Dermis blood vessel endothelial cell (primary cell): ENCODE data around the gene OR2J3. TPM values are rescaled to one million over a fixed set of nuclear protein-coding genes. Genes with fewer than 3 reads are reported as not detected.
"Not testable (repeated sequence)": the region's sequence is repeated elsewhere in the genome, so short reads cannot be mapped to it uniquely, and the experiment has no call there.

ENCODE experiments used
- DNase-seq: peaks from one replicate; pipeline ENCODE4 v3.0.0; 2010
- total RNA-seq: library from RNA; depleted of rRNA; stranded (reverse); fragments of >200 nt; gene quantifications from 2 replicates; pipeline ENCODE4 v1.2.3, GENCODE V29; 2014

Gene OR2J3
- not detected in 2 replicates for total RNA-seq

DNA sequence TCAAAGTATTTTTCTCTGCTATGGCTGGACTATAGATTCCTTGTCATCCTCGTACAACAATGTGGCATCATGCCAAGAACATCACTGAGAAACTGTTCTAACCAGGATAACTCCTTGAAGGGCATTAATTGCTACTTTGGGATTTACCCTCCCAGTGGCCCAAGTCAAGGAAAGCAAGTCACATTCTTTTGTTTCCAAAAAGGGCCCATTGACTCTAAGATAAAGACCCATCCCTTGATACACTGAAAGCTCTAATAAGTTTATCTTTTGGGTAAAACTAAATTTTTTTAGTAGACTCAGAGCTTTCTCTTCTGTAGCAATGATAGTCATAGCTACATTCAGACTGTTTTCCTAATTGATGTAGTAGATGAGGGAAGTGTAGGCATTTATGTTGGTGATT lies at the start of gene OR2J3:
Gene OR2J3, plus strand, starts transcription at position 301 of the 400 bp plus-strand sequence. CDS start 3,833 bp downstream, outside the sequence.
- no peak for DNase-seq

DNA sequence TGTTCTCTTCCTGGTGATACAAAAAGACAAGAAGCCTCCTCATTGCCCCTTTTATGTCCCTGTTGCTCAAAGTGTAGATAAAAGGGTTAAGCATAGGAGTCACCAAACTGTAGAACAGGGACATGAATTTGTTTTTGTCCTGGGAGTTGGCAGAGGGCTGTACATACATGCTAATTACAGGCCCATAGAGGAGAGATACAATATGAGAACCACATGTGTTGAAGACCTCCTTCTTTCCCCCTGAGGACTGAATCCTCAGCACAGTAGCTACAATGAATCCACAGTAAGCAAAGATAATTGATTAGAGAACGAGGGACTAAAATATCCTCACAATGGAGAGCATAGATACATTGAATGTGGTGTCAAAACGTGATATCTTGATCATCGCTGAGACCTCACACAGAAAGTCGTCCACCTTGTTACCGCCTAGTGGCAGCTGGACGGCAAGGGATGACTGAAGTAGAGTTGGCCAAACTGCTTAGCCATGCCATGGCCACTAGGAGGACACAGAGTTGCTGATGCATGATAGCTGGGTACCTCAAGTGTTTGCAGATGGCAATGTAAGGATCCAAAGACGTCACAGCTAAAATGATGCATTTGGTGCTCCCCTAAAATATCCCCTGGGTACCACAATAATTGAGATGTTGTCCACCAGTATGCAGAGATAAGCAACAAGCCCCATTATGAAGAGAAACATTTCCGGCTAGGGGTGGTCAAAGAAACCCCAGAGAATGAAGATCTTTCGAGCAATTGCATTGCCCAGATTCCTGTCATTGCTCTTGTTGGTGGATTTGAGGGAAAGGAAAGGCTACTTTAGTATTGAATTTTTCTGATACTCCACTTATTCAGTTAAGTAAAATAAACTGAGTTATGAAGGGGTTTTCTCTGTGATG lies 35.8 kb upstream of the OR2J3 start:
- DNase-seq = peak; percentile 48

GRCh38 chr6:29079203-29079602 lies 28.7 kb upstream of the OR2J3 start:
- no peak for DNase-seq

GRCh38 chr6:29081312-29081711 lies 26.5 kb upstream of the OR2J3 start:
- DNase-seq = no peak

DNA sequence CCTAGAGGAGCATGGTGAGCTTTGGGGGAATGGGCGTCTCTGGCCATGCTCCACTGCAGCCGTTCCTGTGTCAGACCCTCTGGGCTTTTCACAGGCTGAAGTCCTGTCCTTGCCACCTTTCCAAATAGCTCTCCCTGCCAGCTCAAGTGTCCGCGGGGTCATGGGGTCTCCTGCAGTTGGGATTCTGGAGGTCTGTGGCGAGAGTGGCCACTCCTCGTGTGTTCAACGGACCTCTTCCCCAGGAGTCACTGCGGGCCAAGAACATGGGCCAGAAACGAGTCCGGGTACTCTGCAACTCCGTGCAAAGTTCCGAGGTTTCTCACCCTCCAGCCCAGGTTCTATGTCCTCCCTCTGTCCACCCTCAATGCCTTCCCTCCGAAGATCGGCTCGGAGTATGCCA lies 25.4 kb upstream of the OR2J3 start:
- DNase-seq = no peak

- no peak for DNase-seq
These were observed 20.6 kb upstream of the OR2J3 start, which contains the start of gene OR2B3 for GRCh38 chr6:29087213-29087612. OR2B3 (minus strand) TSS chr6:29087313; CDS start chr6:29087248, 65 bp downstream.

DNA sequence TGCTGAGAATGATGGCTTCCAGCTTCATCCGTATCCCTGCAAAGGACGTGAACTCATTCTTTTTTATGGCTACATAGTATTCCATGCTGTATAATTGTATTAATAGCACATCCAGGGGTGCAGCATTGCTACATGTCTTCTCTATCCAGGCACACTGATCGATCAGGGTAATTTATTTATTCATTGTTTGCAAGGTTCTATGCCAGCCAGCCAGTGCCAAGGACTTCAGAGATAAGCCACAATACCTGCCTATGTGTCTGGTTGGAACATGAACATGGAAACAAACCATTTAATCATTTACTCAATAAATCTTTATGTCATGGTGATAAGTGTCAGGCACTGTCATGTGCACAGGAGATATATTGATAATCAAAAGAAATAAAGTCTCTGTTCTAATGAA lies 14.9 kb upstream of the OR2J3 start:
- no peak for DNase-seq

DNA sequence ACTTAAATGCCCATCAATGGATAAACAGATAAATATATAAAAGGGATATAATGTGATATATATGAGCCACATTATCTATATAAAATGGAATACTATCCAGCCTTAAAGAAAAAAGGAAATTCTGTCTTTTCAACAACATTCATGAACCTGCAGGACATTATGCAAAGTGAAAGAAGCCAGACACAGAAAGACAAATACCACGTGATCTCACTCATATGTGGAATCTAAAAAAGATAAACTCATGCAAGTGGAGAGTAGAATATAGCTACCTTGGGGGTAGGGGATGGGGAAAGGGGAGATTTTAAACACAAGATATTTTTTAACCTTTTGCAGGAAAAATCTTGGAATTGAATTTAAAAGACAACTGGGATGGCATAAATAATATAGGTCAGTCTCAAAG lies 10.1 kb upstream of the OR2J3 start:
- no peak for DNase-seq

GRCh38 chr6:29099190-29099589 lies 8.7 kb upstream of the OR2J3 start, which contains the start of gene OR2J1:
OR2J1 (plus strand) TSS chr6:29099490; CDS start chr6:29100943, 1,453 bp downstream.
- DNase-seq = no peak

- DNase-seq = no peak
These were observed 4.3 kb downstream of the OR2J3 start for GRCh38 chr6:29112135-29112534.

DNA sequence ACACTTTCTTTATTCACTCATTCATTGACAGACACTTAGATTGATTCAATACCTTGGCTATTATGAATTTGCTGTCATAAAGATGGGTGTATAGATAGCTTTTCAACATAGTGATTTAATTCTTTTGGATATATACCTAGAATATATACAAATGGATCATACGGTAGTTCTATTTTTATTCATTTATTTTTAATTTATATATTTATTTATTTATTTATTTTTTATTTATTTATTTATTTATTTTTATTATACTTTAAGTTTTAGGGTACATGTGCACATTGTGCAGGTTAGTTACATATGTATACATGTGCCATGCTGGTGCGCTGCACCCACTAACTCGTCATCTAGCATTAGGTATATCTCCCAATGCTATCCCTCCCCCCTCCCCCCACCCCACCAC lies 7.1 kb downstream of the OR2J3 start:
- not testable (repeated sequence) for DNase-seq

- no peak for DNase-seq
These were observed 21.6 kb downstream of the OR2J3 start for GRCh38 chr6:29129326-29130012.

DNA sequence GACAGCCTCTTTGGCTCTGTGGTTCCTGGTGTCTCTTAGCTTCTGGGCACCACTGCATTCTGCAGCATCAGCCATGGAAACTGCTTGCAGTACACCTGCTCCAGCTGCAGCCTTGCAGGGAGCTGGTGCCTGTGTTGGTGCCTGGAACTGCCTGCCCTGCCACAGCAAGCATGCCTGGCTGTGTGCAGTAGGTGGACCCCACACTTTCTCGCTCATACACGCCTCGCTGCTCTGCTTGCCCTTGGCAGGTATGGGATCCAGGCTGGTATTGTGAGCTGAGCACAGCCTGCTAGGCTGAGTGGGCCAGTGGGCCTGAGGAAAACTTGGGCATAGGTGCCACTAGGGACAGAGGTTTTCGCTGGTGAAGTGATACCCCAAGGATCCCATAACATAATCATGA lies 22.8 kb downstream of the OR2J3 start:
- DNase-seq = no peak

DNA sequence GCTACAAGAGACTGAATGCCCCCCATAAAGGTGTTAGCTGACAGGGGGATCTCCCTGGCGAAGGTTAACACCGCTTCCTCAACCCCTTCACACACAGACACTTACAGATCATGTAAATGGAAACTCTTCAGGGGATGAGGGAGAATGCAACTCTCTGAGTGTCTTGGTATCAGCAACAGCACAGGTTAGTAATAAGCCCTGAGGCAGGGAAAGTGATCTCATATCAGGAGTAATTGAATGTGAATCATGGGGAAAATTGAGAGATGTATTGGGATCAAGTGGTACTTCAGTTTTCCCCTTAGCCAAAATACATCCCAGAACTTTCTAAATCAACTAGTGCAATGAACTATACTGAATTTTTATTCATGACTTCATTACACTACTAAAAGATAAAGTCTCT lies 23.8 kb downstream of the OR2J3 start:
- DNase-seq = no peak

DNA sequence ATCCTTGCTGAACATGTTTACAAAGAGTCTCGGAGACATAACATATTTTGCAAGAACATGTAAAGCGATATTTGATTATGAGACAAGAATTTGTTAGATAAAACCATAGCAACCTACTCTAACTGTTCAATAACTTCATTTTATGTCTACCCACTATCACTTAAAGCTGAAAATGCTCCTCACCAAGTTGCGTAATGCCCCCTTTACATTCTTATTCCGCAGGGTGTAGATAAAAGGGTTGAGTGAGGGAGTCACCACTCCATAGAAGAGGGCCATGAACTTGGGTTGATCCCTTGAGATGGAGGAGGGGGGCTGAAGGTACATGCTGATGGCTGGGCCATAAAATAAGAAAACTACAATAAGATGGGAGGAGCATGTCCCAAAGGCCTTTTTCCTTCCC lies 29.9 kb downstream of the OR2J3 start:
- no peak for DNase-seq

GRCh38 chr6:29141606-29142005 lies 33.7 kb downstream of the OR2J3 start:
- no peak for DNase-seq

DNA sequence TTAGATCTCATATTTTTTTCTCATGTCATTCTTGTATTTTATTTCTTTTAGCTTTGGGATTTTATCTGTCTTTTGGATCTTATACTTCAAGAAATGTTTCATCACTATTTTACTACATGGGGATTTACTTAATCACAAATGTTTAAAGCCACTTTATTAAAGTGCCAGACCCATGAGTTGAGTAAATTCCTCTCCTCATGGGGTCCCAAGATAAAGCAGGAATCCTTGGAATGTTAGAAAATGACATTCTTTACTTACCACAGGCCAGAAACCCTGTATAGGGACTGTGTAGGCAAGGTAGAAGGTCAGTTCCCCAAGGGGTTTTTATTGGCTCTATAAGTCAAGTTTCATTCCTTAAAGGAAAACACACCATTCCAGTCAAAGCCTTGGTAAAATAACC lies 34.5 kb downstream of the OR2J3 start:
- DNase-seq = no peak

DNA sequence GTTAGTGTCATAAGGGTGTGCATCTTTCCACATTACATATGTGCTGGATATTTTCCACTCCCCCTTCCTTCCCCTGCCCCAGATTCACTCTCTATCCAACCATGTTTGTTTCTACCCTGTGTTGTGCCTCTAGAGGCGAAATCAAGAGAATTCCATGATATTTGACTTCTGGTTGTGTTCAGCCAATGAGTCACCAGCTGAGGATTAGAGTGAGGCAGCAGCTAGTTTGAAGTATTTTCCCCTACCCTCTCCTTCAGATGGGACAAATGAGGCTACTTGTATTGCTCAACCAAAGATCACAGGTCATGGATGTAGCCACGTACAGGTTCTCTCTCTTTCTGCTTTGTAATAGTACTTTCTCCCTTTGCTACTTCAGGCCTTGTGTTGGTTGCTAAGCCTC lies 38.3 kb downstream of the OR2J3 start:
- DNase-seq = no peak

DNA sequence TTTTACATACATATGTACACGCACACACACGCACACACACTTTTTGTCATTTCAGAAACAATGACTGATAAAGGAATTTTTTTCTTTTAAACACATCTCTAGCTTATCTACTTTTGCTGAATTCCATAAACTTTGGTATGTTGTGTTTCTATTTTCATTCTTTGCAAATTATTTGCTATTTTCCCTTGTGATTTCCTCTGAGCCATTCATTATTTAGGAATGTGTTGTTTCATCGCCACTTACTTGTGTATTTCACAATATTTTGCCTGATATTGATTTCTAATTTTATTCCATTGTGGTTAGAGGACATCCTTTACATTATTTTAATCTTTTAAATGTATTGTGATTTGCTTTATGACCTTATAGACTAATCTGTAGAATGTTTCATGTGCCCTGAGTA lies 39.2 kb downstream of the OR2J3 start:
- no peak for DNase-seq

GRCh38 chr6:29149444-29149843 lies 41.6 kb downstream of the OR2J3 start:
- not testable (repeated sequence) for DNase-seq

DNA sequence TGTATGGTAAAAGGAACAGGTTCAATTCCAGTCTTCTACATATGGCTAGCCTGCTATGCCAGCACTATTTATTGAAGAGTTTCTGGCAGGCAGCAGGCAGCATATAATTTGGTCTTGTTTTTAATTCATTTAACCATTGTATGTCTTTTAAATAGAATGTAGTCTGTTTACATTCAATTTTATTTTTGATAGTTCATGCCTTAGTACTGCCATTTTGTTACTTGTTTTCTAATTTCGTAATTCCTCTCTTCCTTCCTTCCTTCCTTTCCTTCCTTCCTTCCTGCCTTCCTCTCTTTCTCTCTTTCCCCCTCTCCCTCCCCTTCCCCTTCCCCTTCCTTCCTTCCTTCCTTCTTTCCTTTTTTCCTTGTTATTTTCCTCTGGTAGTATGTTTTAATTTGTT lies 45.2 kb downstream of the OR2J3 start:
- DNase-seq = no peak

GRCh38 chr6:29155182-29155581 lies 47.3 kb downstream of the OR2J3 start:
- DNase-seq = not testable (repeated sequence)

DNA sequence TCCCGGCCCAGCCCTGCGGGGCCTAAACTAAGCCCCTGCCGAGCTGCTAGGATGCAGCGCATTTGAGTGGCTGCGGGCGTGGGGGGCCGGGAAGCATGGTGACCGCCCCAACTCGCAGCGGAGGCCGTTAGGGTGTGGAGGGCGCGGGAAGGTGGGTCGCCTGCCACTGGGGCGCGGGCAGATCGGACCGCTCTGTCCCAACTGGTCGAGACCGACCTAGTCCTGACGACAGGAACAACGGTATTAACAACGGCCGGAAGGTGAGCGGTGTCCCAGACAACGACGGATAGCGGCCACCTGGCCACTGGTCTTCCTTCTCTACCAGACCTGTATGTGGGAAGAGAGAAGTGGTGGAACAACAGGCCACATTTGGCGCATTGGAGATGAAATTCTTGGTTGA lies 52.1 kb downstream of the OR2J3 start:
- not testable (repeated sequence) for DNase-seq
